HCT116 (cell line): ENCODE data around the gene GDF2. TPM values are rescaled to one million over a fixed set of nuclear protein-coding genes. Genes with fewer than 3 reads are reported as not detected.

Experiments used
- ATAC-seq: fragments of 200-7000 bp; cut with Tn5 transposase; 2 replicates; pipeline ENCODE4 v1.9.1; 2020; ENCODE audit warnings: mild to moderate bottlenecking, moderate library complexity
- BruUV-seq: library from RNA; stranded (reverse); fragments of 400-500 nt; replicated peaks from 2 replicates; lab custom pipeline; 2021; lab: Mats Ljungman, UMichigan
- CTCF ChIA-PET: fragments of 300-600 bp; sonication (Branson Sonifier 250); formaldehyde crosslinking; loops from one replicate; lab custom pipeline; 2021; ENCODE audit warnings: antibody characterized with exemption; lab: Charles Lee
- POLR2A ChIA-PET: fragments of 300-600, 350-600 bp; sonication (Branson Sonifier 250); formaldehyde crosslinking; loops from one replicate; lab custom pipeline; 2021; ENCODE audit warnings: antibody characterized with exemption; lab: Charles Lee
- RAD21 ChIA-PET, 2 experiments: fragments of 300-600 bp; sonication (Branson Sonifier 250); formaldehyde crosslinking; loops; one replicate each; lab custom pipeline; 2023; ENCODE audit warnings: low total read pairs in 2 of 2; ENCODE audit not compliant: uncharacterized antibody in 2 of 2, unreplicated experiment in 2 of 2, low non-redundant PET in 1 of 2; lab: Charles Lee
- DNase-seq: peaks from one replicate; pipeline ENCODE4 v3.0.0-alpha.2; 2010; ENCODE audit warnings: low read depth, low spot score
- H2AFZ ChIP-seq: fragments of 200-600 bp; shearing (Covaris generic), sonication (generic); 2 replicates; pipeline ENCODE4 v1.6.1; 2017; ENCODE audit warnings: low read depth, mixed run types, mixed read lengths, antibody characterized with exemption, low read length; ENCODE audit not compliant: poor library complexity, severe bottlenecking
- H3K27ac ChIP-seq: 2 replicates; pipeline ENCODE4 v1.5.1; 2012; ENCODE audit warnings: low read depth, low read length
- H3K27me3 ChIP-seq: fragments of 200-600 bp; sonication (generic); 2 replicates; pipeline ENCODE4 v1.6.1; 2016; ENCODE audit warnings: mixed run types, low read length, mixed read lengths; ENCODE audit not compliant: insufficient read depth
- H3K36me3 ChIP-seq, 2 experiments: fragments of 200-500 bp in 1 of 2; fragments of 200-600 bp in 1 of 2; sonication (Bioruptor generic) in 1 of 2; sonication (generic) in 1 of 2; 2 replicates each; pipeline versions ENCODE4 v1.5.1 to v1.6.1; 2014 to 2016; ENCODE audit warnings: low read length in 2 of 2, inconsistent platforms in 1 of 2, mixed read lengths in 1 of 2, mixed run types in 1 of 2; ENCODE audit not compliant: insufficient read depth in 2 of 2, control insufficient read depth in 1 of 2
- H3K4me1 ChIP-seq, 2 experiments: fragments of 200-600 bp in 1 of 2; sonication (generic) in 1 of 2; 2 replicates each; pipeline versions ENCODE4 v1.5.1 to v1.6.1; 2012 to 2017; ENCODE audit warnings: low read length in 2 of 2, inconsistent platforms in 1 of 2, mild to moderate bottlenecking in 1 of 2, mixed read lengths in 1 of 2, mixed run types in 1 of 2, moderate library complexity in 1 of 2; ENCODE audit not compliant: insufficient read depth in 2 of 2, control insufficient read depth in 1 of 2
- H3K4me2 ChIP-seq: fragments of 200-600 bp; sonication (generic); 2 replicates; pipeline ENCODE4 v1.6.1; 2017; ENCODE audit warnings: mixed run types, low read length, mixed read lengths
- H3K4me3 ChIP-seq, 2 experiments: fragments of 200-600 bp in 1 of 2; sonication (generic) in 1 of 2; replicated peaks in 1 of 2; 2 replicates each; pipeline ENCODE4 v1.5.1; 2011 to 2016; ENCODE audit warnings: low read length in 2 of 2, control low read depth in 1 of 2, low read depth in 1 of 2, mild to moderate bottlenecking in 1 of 2, mixed read lengths in 1 of 2, mixed run types in 1 of 2
- H3K79me2 ChIP-seq: fragments of 200-600 bp; sonication (generic); 2 replicates; pipeline ENCODE4 v1.6.1; 2017; ENCODE audit warnings: mild to moderate bottlenecking, mixed run types, low read length, moderate library complexity, mixed read lengths; ENCODE audit not compliant: insufficient read depth
- H3K9ac ChIP-seq: fragments of 200-600 bp; sonication (generic); 2 replicates; pipeline ENCODE4 v1.6.1; 2016; ENCODE audit warnings: low read length, mixed read lengths
- H3K9me2 ChIP-seq: fragments of 200-600 bp; sonication (generic), shearing (Covaris generic); 2 replicates; pipeline ENCODE4 v1.6.1; 2017; ENCODE audit warnings: mixed run types, mild to moderate bottlenecking, moderate library complexity; ENCODE audit not compliant: insufficient read depth
- H3K9me3 ChIP-seq, 2 experiments: fragments of 200-500 bp in 1 of 2; fragments of 200-600 bp in 1 of 2; sonication (Bioruptor generic) in 1 of 2; sonication (generic) in 1 of 2; 2 replicates each; pipeline ENCODE4 v1.6.1; 2014 to 2017; ENCODE audit warnings: low read length in 2 of 2, mixed read lengths in 2 of 2, inconsistent platforms in 1 of 2, low read depth in 1 of 2, mild to moderate bottlenecking in 1 of 2, mixed run types in 1 of 2, moderate library complexity in 1 of 2; ENCODE audit not compliant: control insufficient read depth in 1 of 2, insufficient read depth in 1 of 2
- H4K20me1 ChIP-seq: fragments of 200-600 bp; sonication (generic), shearing (Covaris generic); 2 replicates; pipeline ENCODE4 v1.6.1; 2017; ENCODE audit warnings: mixed run types, mild to moderate bottlenecking, moderate library complexity; ENCODE audit not compliant: insufficient read depth
- CBX3 ChIP-seq: IDR thresholded peaks from 2 replicates; pipeline ENCODE4 v1.6.1; 2012; ENCODE audit warnings: low read depth
- EZH2 ChIP-seq: fragments of 200-600 bp; sonication (generic); IDR thresholded peaks from 2 replicates; pipeline ENCODE4 v1.6.1; 2017; ENCODE audit warnings: antibody characterized with exemption, mixed run types
- EZH2phosphoT487 ChIP-seq: fragments of 200-600 bp; IDR thresholded peaks from 2 replicates; pipeline ENCODE4 v1.6.1; 2018; ENCODE audit warnings: antibody characterized with exemption, borderline replicate concordance
- FOSL1 ChIP-seq: IDR thresholded peaks from 2 replicates; pipeline ENCODE4 v1.6.1; 2012; ENCODE audit warnings: low read depth
- JUND ChIP-seq: IDR thresholded peaks from 2 replicates; pipeline ENCODE4 v1.6.1; 2012
- POLR2A ChIP-seq: IDR thresholded peaks from 2 replicates; pipeline ENCODE4 v1.7.0; 2011; ENCODE audit warnings: borderline replicate concordance; ENCODE audit not compliant: insufficient read depth, insufficient read length; ENCODE audit errors: extremely low read depth
- RAD21 ChIP-seq: IDR thresholded peaks from 2 replicates; pipeline ENCODE4 v1.6.1; 2012; ENCODE audit warnings: low read depth, mild to moderate bottlenecking
- SRF ChIP-seq: IDR thresholded peaks from 2 replicates; pipeline ENCODE4 v1.6.1; 2012; ENCODE audit warnings: low read depth
- TCF7L2 ChIP-seq: IDR thresholded peaks from 2 replicates; pipeline ENCODE4 v1.7.0; 2011; ENCODE audit warnings: borderline replicate concordance, inconsistent platforms; ENCODE audit not compliant: insufficient read depth, insufficient read length; ENCODE audit errors: extremely low read depth
- YY1 ChIP-seq: IDR thresholded peaks from 2 replicates; pipeline ENCODE4 v1.6.1; 2011; ENCODE audit warnings: low read length, low read depth, moderate library complexity, mild to moderate bottlenecking; ENCODE audit not compliant: insufficient replicate concordance; ENCODE audit errors: extremely low read depth
- ZNF274 ChIP-seq: fragments of 200-500 bp; sonication (Bioruptor generic); IDR thresholded peaks from 2 replicates; pipeline ENCODE4 v1.6.1; 2014; ENCODE audit warnings: mild to moderate bottlenecking, low read depth, low read length, inconsistent platforms
- intact Hi-C: fragments of 100-400 bp; cut with micrococcal nuclease; formaldehyde crosslinking; loops from 2 replicates; pipeline ENCODE4 v1.10.0; 2022
- total RNA-seq: library from RNA; stranded (reverse); gene quantifications from one replicate; pipeline ENCODE4 v1.2.1, GENCODE V29; 2021; ENCODE audit not compliant: unreplicated experiment
- TF ChIP-seq, protein P1 (sequence below), 3 experiments: fragments of 200-600 bp in 1 of 3; sonication (generic) in 1 of 3; IDR thresholded peaks in 2 of 3; conservative IDR thresholded peaks in 1 of 3; 2 replicates each; pipeline ENCODE4 v1.5.1; 2012 to 2017; ENCODE audit warnings: low read depth in 2 of 3, low read length in 2 of 3, antibody characterized with exemption in 1 of 3, borderline replicate concordance in 1 of 3, control low read depth in 1 of 3, mild to moderate bottlenecking in 1 of 3, mixed read lengths in 1 of 3, mixed run types in 1 of 3, moderate library complexity in 1 of 3; ENCODE audit not compliant: insufficient read depth in 1 of 3
- TF ChIP-seq, protein P2 (sequence below): IDR thresholded peaks from 2 replicates; pipeline ENCODE4 v1.6.1; 2012; ENCODE audit warnings: low read depth

GDF2 gene
- total RNA-seq, 1 experiment from 2014 or later, result not detected

DNA sequence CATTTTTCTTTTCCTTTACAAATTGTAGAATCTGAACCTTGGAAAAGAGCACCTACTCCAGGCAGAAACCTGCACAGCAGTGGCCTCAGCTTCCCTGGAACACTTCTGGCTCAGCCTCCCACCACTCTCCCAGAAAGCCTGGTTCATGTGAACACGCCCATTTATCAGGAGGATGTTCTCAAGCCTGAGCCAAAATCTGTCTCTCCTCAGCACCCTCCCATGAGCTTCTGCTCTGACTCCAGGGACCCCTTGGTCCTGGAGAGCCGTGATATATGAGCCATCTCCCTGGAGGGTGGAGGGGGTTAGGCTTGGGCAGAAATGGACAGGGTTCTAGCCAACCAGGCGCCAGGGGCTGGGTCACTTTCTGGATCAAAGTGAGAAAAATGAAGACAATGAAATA is 10.1 kb downstream of the GDF2 start:
- Histone ChIP-seq H3K9me3 (no peaks in the 10 kb centered on the region), H3K4me3 (no peak overlapping the region), H3K27me3 (0 out of 2 replicates have a peak, but pooled peaks cover 9% of the 10 kb centered on the region), H3K4me1 (peaks cover 0 to 11% of the 10 kb centered on the region in 2 experiments; a peak in 1 of 4 replicates), H2AFZ (no peak overlapping the region), H4K20me1 (no peaks in the 10 kb centered on the region), H3K27ac (no peak overlapping the region), H3K36me3 (no peaks in the 10 kb centered on the region), H3K9me2 (no peaks in the 10 kb centered on the region), H3K4me2 (no peak overlapping the region), H3K79me2 (no peaks in the 10 kb centered on the region), H3K9ac (no peak overlapping the region)
- ChIA-PET RAD21 (no interaction called here), CTCF (interaction anchor here (1.7 kb wide), 1 partner anchor 8 kb away, joined by 6 read pairs; no protein-coding TSS in a partner anchor), POLR2A (no interaction called here)
- TF ChIP-seq, protein P1, sequence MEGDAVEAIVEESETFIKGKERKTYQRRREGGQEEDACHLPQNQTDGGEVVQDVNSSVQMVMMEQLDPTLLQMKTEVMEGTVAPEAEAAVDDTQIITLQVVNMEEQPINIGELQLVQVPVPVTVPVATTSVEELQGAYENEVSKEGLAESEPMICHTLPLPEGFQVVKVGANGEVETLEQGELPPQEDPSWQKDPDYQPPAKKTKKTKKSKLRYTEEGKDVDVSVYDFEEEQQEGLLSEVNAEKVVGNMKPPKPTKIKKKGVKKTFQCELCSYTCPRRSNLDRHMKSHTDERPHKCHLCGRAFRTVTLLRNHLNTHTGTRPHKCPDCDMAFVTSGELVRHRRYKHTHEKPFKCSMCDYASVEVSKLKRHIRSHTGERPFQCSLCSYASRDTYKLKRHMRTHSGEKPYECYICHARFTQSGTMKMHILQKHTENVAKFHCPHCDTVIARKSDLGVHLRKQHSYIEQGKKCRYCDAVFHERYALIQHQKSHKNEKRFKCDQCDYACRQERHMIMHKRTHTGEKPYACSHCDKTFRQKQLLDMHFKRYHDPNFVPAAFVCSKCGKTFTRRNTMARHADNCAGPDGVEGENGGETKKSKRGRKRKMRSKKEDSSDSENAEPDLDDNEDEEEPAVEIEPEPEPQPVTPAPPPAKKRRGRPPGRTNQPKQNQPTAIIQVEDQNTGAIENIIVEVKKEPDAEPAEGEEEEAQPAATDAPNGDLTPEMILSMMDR (IDR thresholded peaks at IDR 0.05 in 2 of 3, conservative IDR thresholded peaks at IDR 0.05 in 1 of 3; ENCODE audit: borderline replicate concordance in 1 of 3, insufficient read depth in 1 of 3, low read depth in 2 of 3, low read length in 2 of 3), result 0 out of 6 replicates have a peak, but pooled peaks of 1 of the 3 experiments have one; percentile 20
- TF ChIP-seq TCF7L2 (no peak), YY1 (no peak)
- no TSS peak for BruUV-seq
- DNase-seq (no peak), ATAC-seq (peak; percentile 54)
- intact Hi-C loops, result no loop called here

DNA sequence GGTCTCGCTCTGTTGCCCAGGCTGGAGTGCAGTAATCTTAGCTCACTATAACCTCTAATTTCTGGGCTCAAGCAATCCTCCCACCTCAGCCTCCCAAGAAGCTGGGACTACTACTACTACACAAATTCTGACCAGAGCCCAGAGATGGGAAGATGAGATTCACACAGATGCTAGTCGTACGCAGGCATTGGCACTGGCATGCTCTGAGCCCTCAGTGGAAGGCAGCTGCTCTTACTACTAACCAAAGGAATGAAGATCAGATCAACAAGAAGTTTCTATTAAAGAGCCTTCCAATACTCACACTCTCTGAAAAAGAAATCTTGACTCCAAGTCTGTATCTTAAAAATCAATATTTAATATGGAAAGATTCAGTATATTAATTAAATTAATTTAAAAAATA is 10.7 kb downstream of the GDF2 start:
- H4K20me1 ChIP-seq, result no peaks in the 10 kb centered on the region
- H3K27ac ChIP-seq, result no peak overlapping the region
- H2AFZ ChIP-seq, result no peak overlapping the region
- ATAC-seq, result no peak
- H3K36me3 ChIP-seq, result no peaks in the 10 kb centered on the region
- DNase-seq, result no peak
- POLR2A ChIA-PET, result no interaction called here
- H3K4me3 ChIP-seq, result no peak overlapping the region
- 0 out of 2 replicates have a peak, but pooled peaks cover 9% of the 10 kb centered on the region for H3K27me3 ChIP-seq
- no peak overlapping the region for H3K9ac ChIP-seq
- no peaks in the 10 kb centered on the region for H3K9me2 ChIP-seq
- CTCF ChIA-PET, result interaction anchor here (1.7 kb wide), 1 partner anchor 8 kb away, joined by 6 read pairs; no protein-coding TSS in a partner anchor
- no peaks in the 10 kb centered on the region for H3K79me2 ChIP-seq
- H3K4me1 ChIP-seq, result peaks cover 0 to 11% of the 10 kb centered on the region in 2 experiments; a peak in 1 of 4 replicates
- H3K4me2 ChIP-seq, result no peak overlapping the region
- RAD21 ChIA-PET, result no interaction called here
- H3K9me3 ChIP-seq, result no peaks in the 10 kb centered on the region
- intact Hi-C loops, result no loop called here
- BruUV-seq, result no TSS peak
- TF ChIP-seq FOSL1 (no peak), YY1 (no peak), JUND (no peak), POLR2A (no peak), CBX3 (no peak), EZH2 (no peak), ZNF274 (no peak), TCF7L2 (no peak), SRF (no peak), RAD21 (no peak), EZH2phosphoT487 (no peak)
- TF ChIP-seq, protein P2, sequence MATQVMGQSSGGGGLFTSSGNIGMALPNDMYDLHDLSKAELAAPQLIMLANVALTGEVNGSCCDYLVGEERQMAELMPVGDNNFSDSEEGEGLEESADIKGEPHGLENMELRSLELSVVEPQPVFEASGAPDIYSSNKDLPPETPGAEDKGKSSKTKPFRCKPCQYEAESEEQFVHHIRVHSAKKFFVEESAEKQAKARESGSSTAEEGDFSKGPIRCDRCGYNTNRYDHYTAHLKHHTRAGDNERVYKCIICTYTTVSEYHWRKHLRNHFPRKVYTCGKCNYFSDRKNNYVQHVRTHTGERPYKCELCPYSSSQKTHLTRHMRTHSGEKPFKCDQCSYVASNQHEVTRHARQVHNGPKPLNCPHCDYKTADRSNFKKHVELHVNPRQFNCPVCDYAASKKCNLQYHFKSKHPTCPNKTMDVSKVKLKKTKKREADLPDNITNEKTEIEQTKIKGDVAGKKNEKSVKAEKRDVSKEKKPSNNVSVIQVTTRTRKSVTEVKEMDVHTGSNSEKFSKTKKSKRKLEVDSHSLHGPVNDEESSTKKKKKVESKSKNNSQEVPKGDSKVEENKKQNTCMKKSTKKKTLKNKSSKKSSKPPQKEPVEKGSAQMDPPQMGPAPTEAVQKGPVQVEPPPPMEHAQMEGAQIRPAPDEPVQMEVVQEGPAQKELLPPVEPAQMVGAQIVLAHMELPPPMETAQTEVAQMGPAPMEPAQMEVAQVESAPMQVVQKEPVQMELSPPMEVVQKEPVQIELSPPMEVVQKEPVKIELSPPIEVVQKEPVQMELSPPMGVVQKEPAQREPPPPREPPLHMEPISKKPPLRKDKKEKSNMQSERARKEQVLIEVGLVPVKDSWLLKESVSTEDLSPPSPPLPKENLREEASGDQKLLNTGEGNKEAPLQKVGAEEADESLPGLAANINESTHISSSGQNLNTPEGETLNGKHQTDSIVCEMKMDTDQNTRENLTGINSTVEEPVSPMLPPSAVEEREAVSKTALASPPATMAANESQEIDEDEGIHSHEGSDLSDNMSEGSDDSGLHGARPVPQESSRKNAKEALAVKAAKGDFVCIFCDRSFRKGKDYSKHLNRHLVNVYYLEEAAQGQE, result no peak
